Measurements from ENCODE around the gene CADM2.
A peak's percentile ranks its signal among the peaks of the same experiment; 100 is the strongest.

The CADM2 gene

DNA sequence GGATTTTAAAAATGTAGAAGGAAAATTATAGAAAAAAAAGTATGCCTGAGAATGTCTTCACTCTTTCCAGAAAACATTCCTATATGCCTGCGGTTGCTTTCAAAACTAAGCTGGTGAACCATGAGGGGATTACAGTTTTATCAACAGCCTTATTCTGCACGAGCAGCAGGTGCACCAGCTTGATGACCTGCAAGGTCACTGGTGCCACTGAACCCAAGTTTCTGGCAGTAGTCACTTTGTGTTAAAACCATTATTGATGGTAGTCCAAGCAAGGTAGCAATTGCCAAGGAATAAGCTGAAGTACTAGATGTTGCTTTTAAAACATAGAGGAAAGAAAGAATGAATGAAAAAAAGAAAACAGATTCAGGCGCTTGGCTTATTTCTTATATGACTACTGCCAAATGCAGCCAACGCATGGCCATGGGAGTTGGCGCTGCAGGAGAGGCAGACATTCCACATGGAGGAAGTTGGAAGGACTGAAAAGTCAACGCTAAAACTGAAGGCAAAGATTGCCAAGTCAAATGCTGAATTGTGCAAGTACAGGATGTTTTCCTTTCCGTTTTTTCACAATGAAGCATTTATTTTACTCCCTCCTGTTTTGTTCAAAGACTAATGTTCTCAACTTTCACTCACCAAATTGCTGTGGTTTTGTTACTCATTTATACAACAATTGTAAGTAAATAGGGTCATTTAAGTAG lies 601.4 kb downstream of the CADM2 start:
- no peak overlapping the region for H3K27ac ChIP-seq
- TF ChIP-seq, protein P1, sequence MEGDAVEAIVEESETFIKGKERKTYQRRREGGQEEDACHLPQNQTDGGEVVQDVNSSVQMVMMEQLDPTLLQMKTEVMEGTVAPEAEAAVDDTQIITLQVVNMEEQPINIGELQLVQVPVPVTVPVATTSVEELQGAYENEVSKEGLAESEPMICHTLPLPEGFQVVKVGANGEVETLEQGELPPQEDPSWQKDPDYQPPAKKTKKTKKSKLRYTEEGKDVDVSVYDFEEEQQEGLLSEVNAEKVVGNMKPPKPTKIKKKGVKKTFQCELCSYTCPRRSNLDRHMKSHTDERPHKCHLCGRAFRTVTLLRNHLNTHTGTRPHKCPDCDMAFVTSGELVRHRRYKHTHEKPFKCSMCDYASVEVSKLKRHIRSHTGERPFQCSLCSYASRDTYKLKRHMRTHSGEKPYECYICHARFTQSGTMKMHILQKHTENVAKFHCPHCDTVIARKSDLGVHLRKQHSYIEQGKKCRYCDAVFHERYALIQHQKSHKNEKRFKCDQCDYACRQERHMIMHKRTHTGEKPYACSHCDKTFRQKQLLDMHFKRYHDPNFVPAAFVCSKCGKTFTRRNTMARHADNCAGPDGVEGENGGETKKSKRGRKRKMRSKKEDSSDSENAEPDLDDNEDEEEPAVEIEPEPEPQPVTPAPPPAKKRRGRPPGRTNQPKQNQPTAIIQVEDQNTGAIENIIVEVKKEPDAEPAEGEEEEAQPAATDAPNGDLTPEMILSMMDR (IDR thresholded peaks at IDR 0.05) = no peak
- TF ChIP-seq ZFX (IDR thresholded peaks at IDR 0.05; ENCODE audit: borderline replicate concordance) = no peak

DNA sequence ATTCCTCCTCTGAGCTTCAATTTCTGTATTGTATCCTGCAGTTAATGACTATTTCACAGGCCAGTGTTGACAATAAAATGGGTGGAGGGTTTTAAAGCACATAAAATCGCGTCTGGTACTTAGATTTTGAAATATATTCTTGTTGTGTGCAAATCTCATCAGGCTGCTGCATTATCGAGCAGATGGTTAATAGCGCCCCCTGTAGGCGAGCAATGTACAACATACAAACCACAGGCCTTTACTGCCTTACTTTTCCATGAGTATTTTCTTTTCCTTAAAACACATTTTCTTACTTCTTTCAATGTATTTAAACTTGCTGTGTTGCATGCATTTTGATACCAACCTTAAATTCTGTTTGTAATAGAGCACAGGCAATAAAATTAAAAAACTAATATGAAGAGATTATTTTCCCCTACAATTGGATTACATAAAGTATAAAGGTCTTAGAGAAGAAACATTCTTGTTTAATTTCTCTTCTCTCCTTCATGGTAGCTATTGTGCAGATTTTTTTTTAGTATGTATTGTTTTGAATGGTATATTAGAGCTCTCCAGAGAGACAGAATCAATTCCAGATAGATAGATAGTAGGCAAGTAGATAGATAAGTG lies 608.4 kb downstream of the CADM2 start:
- no peak overlapping the region for H3K27ac ChIP-seq
- no peak for TF ChIP-seq ZFX (IDR thresholded peaks at IDR 0.05; ENCODE audit: borderline replicate concordance)
- TF ChIP-seq, protein P1 (IDR thresholded peaks at IDR 0.05) = peak; percentile 92

DNA sequence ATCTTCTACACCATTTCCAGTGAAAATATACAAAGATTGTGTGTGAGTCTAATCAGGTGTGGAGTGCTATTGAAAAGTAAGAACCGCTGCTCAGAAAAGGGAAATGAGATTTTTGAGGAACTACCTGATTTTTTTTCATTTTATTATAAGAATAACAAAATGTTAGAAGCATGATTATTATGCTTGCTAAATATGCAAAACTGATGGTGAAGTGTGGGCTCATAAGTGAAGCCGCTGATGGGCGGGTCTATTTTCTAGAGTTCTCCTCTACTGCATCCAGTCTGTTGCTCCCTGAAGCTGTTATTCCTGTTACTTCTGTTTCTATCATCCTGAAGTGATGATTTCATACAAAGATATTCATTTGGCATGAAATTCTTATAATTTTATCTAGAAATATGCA lies 612.0 kb downstream of the CADM2 start:
- TF ChIP-seq, protein P1 (IDR thresholded peaks at IDR 0.05) = no peak
- TF ChIP-seq ZFX (IDR thresholded peaks at IDR 0.05; ENCODE audit: borderline replicate concordance) = no peak
- no peak overlapping the region for H3K27ac ChIP-seq

DNA sequence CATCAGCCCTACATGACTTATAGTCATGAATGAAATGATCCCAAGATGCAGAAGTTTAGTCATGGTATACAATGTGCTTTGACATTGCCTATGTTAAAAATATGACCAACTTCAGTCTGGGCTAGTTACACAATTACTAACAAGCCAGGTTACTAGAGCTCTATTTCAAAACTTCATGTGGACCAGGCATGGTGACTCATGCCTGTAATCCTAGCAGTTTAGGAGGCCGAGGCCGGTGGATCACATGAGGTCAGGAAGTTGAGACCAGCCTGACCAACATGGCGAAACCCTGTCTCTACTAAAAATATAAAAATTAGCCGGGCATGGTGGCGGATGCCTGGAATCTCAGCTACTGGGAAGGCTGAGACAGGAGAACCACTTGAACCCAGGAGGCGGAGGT lies 613.0 kb downstream of the CADM2 start:
- TF ChIP-seq ZFX (IDR thresholded peaks at IDR 0.05; ENCODE audit: borderline replicate concordance) = no peak
- TF ChIP-seq, protein P1 (IDR thresholded peaks at IDR 0.05) = no peak
- no peak overlapping the region for H3K27ac ChIP-seq

DNA sequence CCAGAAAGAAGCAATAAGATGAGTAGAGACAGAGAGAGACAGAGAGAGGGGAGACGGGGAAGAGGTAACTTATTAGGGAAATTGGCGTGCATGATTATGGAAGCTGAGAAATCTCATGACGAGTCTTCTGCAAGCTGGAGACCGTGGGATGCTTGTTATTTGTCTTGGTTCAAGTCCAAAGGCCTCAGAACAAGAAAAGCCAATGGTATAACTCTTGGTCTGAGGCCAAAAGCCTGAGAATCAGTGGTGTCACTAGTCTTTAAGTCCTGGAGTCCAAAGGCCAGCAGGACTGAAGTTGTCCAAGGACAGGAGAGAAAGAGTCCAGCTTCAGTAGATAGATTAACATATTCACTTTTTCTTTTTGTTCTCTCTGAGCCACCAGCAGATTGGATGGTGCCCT lies 613.6 kb downstream of the CADM2 start:
- H3K27ac ChIP-seq = no peak overlapping the region
- TF ChIP-seq, protein P1 (IDR thresholded peaks at IDR 0.05) = no peak
- no peak for TF ChIP-seq ZFX (IDR thresholded peaks at IDR 0.05; ENCODE audit: borderline replicate concordance)

DNA sequence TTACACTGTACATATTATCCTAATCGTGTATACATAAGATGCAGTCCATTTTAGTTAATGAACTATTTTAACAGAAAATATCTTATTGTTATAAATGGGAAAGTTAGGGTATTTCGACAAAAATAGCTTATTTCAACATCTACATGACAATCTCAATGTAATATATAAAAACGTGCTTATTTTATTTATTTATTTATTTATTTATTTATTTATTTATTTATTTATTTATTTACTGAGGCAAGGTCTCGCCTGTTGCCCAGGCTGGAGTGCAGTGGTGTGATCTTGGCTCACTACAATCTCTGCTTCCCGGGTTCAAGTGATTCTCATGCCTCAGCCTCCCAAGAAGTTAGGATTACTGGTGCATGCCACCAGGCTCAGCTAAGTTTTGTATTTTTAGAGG lies 614.2 kb downstream of the CADM2 start:
- TF ChIP-seq, protein P1 (IDR thresholded peaks at IDR 0.05) = no peak
- no peak for TF ChIP-seq ZFX (IDR thresholded peaks at IDR 0.05; ENCODE audit: borderline replicate concordance)

DNA sequence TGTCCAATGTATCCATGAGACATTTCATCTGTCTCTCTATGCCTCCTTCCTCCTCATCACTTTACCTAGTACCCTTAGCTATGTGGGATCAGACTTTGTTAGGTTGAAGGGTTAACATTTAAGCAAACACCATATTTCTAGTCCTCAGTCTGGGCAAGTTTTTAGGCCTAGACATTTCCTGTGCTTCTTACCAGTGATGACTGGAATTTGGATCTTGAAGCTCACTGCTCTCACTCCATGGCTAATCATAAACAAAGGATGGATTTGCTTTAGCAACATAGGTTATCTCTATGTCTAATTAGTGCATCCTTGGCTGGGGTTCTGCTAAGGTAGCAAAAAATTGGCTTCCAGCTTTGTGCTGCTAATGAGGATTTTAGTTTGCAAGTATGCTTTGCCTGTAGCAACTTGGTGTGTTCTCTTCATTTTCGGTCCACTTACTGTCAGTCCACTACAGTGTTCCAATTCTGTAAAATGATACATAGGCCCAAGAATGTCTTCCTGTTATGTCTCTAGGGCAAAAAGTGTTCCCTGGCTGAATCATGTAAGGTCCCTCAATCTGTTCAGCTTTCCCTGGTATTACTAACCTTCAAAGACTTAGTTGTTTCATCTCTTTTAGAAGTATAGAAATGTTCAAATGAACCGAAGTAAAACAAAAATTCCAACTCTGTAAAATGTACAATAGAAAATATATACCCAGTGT lies 615.4 kb downstream of the CADM2 start:
- TF ChIP-seq, protein P1 (IDR thresholded peaks at IDR 0.05) = no peak
- no peak for TF ChIP-seq ZFX (IDR thresholded peaks at IDR 0.05; ENCODE audit: borderline replicate concordance)
- H3K27ac ChIP-seq = no peak overlapping the region

More for the DNA sequence above, 614.2 kb downstream of the CADM2 start:
- no peak overlapping the region for H3K27ac ChIP-seq
